Ascending aorta (tissue), 2 donors: ENCODE data around the gene SLC6A20. TPM values are rescaled to one million over a fixed set of nuclear protein-coding genes. Genes with fewer than 3 reads are reported as not detected.

ENCODE experiments used
- DNase-seq, 2 donors: peaks; one replicate each; pipeline ENCODE4 v3.0.0-alpha.2; 2019; ENCODE audit warnings: low spot score in 2 of 2
- H3K27ac ChIP-seq, 2 donors: fragments of 200-600 bp; sonication (generic); one replicate each; pipeline ENCODE4 v1.5.1; 2016 to 2017; ENCODE audit warnings: mild to moderate bottlenecking in 1 of 2
- H3K27me3 ChIP-seq: fragments of 200-600 bp; sonication (generic); one replicate; pipeline ENCODE4 v1.5.1; 2017
- H3K36me3 ChIP-seq, 2 donors: fragments of 200-600 bp; sonication (generic); one replicate each; pipeline ENCODE4 v1.5.1; 2016
- H3K4me1 ChIP-seq, 2 donors: fragments of 200-600 bp; sonication (generic); one replicate each; pipeline ENCODE4 v1.5.1; 2016 to 2017; ENCODE audit warnings: mild to moderate bottlenecking in 1 of 2
- H3K4me3 ChIP-seq, 2 donors: fragments of 200-600 bp; sonication (generic); one replicate each; pipeline ENCODE4 v1.5.1; 2016 to 2017; ENCODE audit warnings: mild to moderate bottlenecking in 1 of 2
- H3K9me3 ChIP-seq, 2 donors: fragments of 200-600 bp; sonication (generic); one replicate each; pipeline ENCODE4 v1.5.1; 2016
- CTCF ChIP-seq, 3 experiments: fragments of 200-600 bp in 2 of 3; fragments of 450-650 bp in 1 of 3; sonication (generic) in 2 of 3; IDR thresholded peaks; one replicate each; pipeline ENCODE4 v1.5.1; 2016 to 2019; ENCODE audit warnings: antibody characterized with exemption in 3 of 3, mild to moderate bottlenecking in 1 of 3, moderate library complexity in 1 of 3
- intact Hi-C: fragments of 100-400 bp; cut with DNase I; formaldehyde crosslinking; loops from one replicate; pipeline ENCODE4 v1.15.1; 2023
- total RNA-seq: library from RNA; depleted of rRNA; stranded (reverse); fragments of >200 nt; gene quantifications from one replicate; pipeline ENCODE4 v1.1.0, GENCODE V29; 2016

Gene SLC6A20
- total RNA-seq, 1 donor from 2014 or later, result not detected

GRCh38 chr3:45778761-45779201, 17.6 kb downstream of the SLC6A20 start:
- no peak overlapping the region for H3K4me3 ChIP-seq
- H3K4me1 ChIP-seq, result no peaks in the 10 kb centered on the region
- H3K27me3 ChIP-seq, result no peaks in the 10 kb centered on the region
- intact Hi-C loops, result no loop called here
- no peaks in the 10 kb centered on the region for H3K36me3 ChIP-seq
- TF ChIP-seq CTCF (IDR thresholded peaks at IDR 0.05), result no peak
- no peaks in the 10 kb centered on the region for H3K9me3 ChIP-seq
- peak in 1 of 2 donors; percentile 50 for DNase-seq
- H3K27ac ChIP-seq, result no peak overlapping the region

DNA sequence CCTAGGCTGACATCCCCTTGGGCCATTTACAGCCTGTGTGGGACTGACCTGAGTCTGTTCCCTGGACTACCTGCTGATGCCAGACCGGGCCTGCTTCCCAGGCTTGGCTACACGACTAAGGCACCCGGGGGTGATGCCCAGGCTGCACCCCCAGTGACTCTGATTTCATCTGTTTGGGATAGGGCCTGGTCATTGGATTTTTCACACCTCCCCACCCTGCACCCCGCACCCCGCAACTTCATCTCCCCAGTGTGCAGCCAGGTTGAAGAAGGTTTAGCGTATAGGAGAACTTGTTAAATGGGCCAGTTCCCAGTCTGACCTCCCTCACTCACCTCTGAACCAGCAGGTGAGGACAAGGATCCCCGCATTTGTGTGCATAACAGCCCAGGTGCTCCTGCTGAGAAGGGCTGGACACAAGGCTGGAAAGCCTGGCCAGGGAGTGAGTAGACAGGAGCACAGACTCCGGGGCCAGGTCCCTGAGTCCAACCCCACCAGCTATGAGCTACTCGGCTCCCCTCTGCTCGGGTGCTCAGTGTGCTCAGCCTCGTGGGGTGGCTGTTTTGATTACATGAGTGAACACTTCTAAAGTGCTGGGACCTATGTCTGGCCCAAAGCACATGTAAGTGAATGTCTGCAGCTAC, 18.5 kb downstream of the SLC6A20 start:
- TF ChIP-seq CTCF (IDR thresholded peaks at IDR 0.05), result no peak
- no peaks in the 10 kb centered on the region for H3K4me1 ChIP-seq
- no peaks in the 10 kb centered on the region for H3K27me3 ChIP-seq
- H3K36me3 ChIP-seq, result no peaks in the 10 kb centered on the region
- H3K4me3 ChIP-seq, result no peak overlapping the region
- no peaks in the 10 kb centered on the region for H3K9me3 ChIP-seq
- no peak overlapping the region for H3K27ac ChIP-seq
- intact Hi-C loops, result no loop called here
- peak in 1 of 2 donors; percentile 50 for DNase-seq

- Histone ChIP-seq H3K36me3 (no peaks in the 10 kb centered on the region), H3K4me1 (no peaks in the 10 kb centered on the region), H3K4me3 (no peak overlapping the region), H3K9me3 (no peaks in the 10 kb centered on the region), H3K27me3 (no peaks in the 10 kb centered on the region), H3K27ac (no peak overlapping the region)
- DNase-seq, result peak in 1 of 2 donors; percentile 53
- TF ChIP-seq CTCF (IDR thresholded peaks at IDR 0.05), result no peak
- intact Hi-C loops, result no loop called here
These were observed 19.1 kb downstream of the SLC6A20 start for GRCh38 chr3:45777111-45777745.

- H3K36me3 ChIP-seq, result no peaks in the 10 kb centered on the region
- intact Hi-C loops, result no loop called here
- TF ChIP-seq CTCF (IDR thresholded peaks at IDR 0.05), result no peak
- no peak overlapping the region for H3K4me3 ChIP-seq
- no peaks in the 10 kb centered on the region for H3K27me3 ChIP-seq
- H3K9me3 ChIP-seq, result no peaks in the 10 kb centered on the region
- no peaks in the 10 kb centered on the region for H3K4me1 ChIP-seq
- no peak overlapping the region for H3K27ac ChIP-seq
- DNase-seq, result peak in 1 of 2 donors; percentile 33
These were observed 19.7 kb downstream of the SLC6A20 start for GRCh38 chr3:45776611-45777010.

DNA sequence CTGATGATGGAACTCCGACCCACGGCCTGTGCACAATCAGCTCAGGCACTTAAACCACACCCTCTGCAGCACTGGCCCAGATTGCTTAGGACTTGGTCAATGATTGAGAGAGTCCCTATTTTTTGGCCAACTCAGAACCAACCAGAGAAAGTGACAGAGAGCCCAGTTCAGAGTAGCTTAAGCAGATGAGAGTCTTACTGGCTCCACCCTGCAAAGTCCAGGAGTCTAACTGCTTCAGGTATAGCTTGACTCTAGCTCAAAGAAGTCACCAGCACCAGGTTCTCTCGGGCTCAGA, 20.1 kb downstream of the SLC6A20 start:
- Histone ChIP-seq H3K9me3 (no peaks in the 10 kb centered on the region), H3K36me3 (no peaks in the 10 kb centered on the region), H3K27ac (no peak overlapping the region), H3K4me3 (no peak overlapping the region), H3K4me1 (no peaks in the 10 kb centered on the region), H3K27me3 (no peaks in the 10 kb centered on the region)
- DNase-seq, result peak in 1 of 2 donors; percentile 13
- TF ChIP-seq CTCF (IDR thresholded peaks at IDR 0.05), result no peak
- intact Hi-C loops, result no loop called here
